Epidermal melanocyte (primary cell): ENCODE data around the gene TOMM22.

ENCODE experiments used
- DNase-seq: peaks from one replicate; pipeline ENCODE4 v3.0.0; 2011; ENCODE audit warnings: low spot score; ENCODE audit not compliant: insufficient read length

Gene TOMM22

DNA sequence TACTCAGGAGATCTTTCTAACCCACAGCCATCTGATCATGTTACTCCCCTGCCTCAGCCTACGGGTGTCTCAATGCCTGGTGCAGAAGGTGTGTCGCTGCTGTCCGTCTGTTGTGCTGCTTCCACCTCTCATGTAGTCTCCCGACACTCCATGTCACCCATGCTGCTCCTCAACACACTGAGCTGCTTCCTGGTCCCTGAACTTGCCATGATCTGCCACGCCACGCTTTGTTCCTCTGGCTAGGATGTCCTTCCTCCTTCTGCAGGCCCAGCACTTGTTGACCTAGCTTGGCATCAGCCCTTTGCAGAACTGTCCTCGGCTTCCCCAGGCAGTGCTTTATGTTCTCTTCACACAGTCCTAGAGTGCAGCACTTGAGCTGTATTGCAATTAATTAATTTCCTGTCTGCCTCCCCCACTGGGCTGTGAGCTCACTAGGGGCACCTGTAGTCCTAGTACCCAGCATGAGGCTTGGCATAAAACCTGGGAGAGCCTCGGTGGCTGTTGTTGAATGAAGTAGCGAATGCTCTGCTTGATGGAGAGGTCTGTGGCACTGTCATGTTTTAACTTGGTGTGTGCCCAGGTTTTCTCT is 33.5 kb downstream of the TOMM22 start:
- no peak for DNase-seq

- no peak for DNase-seq
These were observed 34.1 kb downstream of the TOMM22 start for GRCh38 chr22:38715852-38716251.

DNA sequence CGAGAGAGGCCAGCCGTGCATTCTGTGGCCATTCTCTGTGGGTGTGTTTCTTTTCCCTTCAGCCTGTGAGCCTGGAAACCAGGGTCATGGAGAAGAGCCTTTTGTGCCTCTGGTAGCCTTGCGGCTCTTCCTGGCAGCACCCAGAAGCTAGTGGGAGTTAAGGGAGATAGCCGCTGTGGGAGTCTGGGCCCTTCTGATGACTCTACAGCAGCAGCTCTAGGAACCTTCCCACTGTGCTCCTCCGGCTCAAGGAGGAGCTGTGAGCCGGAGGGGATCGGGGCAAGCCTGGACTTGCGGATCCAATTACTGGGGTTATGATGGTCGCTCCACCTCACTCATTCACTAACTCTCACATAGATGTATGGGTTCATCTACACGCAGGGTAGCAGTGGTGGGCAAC is 34.5 kb downstream of the TOMM22 start:
- DNase-seq: no peak

GRCh38 chr22:38716826-38717225 is 35.1 kb downstream of the TOMM22 start:
- no peak for DNase-seq

DNA sequence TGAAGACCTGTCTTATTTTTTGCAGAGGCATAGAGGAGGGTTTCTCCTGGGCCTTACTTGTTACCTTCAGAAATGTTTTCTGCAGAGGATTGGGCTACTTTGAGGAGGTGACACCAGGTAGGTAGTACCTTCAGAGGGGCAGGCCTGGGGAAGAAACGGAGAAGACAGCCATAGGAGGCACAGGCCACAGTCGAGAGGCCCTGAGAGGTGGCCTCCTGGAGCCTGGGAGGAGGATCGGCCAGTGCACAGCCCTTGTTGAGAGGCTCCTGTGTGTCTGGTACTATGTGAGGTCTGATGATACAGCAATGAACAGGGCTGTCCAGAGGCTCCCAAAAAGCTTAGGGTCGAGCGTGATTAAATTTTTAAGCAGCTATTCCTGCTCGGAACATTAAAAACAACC is 35.5 kb downstream of the TOMM22 start:
- no peak for DNase-seq

DNA sequence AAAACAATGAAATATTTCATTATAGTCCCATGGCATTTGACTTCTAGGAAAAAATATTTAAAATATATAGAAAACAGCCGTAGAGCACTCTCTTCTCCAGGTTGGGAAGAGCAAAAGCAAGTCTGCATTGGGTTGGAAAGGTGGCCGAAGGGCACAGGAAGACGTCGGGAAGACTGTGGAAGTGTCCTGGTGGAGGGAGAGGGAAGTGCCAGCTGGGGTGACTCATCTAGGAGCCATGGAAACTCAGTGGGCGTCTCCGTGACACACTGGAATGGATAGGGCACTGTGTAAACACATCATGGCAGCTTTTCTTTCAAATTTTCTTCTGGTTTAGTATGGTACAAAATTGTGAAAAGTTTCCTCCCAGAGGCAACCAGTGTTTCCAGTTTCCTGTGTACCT is 36.7 kb downstream of the TOMM22 start:
- DNase-seq: peak; percentile 77

DNA sequence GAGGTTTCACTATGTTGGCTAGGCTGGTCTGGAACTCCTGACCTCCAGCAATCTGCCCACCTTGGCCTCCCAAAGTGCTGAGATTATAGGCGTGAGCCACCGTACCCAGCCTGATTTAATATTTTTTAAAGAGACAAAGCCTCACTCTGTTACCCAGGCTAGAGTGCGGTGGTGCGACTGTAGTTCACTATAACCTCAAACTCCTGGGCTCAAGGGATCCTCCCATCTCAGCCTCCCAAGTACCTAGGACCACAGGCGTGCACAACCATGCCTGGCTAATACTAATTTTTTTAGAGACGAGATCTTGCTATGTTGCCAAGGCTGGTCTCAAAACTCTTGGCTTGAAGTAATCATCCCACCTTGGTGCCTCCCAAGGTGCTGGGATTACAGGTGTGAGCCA is 37.4 kb downstream of the TOMM22 start:
- DNase-seq: no peak

DNA sequence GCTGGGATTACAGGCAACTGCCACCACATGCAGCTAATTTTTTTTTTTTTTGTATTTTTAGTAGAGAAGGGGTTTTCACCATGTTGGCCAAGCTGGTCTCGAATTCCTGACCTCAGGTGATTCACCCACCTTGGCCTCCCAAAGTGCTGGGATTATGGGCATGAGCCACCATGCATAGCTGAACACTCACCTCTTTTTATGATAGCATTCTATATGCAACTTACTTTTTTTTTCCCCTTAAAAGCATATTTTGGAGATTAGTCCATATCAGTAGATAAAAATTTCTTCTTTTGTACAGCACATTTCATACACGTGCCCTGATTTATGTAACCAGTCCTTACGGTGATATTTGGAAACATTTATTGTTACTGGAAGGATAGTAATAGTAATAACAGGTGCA is 38.6 kb downstream of the TOMM22 start:
- no peak for DNase-seq

GRCh38 chr22:38721551-38721950 is 39.8 kb downstream of the TOMM22 start:
- DNase-seq: no peak

- no peak for DNase-seq
These were observed 42.4 kb downstream of the TOMM22 start for GRCh38 chr22:38724176-38724575.

DNA sequence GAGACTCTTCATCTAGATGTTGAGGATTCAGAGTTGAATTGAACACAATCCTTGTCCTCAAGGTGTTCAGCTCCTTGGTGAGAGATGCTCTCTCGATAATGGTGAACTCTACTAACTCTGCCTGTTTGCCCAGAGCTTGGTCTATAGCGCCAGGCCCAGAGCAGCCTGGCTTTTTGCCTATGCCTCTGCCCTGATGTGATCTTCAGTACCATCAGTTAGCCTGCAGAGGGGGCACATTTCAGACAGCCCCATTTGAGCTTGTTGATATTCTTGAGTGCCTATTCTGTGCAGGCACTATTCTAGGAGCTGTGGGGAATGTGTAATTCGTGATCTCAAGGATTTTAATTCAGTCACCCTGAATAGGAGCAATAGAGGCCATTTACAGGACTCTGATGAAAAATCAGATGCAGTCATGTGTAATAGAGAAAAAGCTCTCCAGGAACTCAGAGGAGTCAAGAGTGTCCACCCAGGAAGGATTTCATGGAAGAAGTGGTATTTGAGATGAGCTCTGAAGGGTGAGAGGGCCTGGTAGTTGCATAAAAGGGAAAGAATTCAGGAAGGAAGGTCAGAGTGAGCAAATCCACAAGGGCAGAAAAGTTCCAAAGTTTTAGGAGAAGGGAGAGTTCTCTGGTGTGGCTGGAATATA is 43.3 kb downstream of the TOMM22 start:
- no peak for DNase-seq

DNA sequence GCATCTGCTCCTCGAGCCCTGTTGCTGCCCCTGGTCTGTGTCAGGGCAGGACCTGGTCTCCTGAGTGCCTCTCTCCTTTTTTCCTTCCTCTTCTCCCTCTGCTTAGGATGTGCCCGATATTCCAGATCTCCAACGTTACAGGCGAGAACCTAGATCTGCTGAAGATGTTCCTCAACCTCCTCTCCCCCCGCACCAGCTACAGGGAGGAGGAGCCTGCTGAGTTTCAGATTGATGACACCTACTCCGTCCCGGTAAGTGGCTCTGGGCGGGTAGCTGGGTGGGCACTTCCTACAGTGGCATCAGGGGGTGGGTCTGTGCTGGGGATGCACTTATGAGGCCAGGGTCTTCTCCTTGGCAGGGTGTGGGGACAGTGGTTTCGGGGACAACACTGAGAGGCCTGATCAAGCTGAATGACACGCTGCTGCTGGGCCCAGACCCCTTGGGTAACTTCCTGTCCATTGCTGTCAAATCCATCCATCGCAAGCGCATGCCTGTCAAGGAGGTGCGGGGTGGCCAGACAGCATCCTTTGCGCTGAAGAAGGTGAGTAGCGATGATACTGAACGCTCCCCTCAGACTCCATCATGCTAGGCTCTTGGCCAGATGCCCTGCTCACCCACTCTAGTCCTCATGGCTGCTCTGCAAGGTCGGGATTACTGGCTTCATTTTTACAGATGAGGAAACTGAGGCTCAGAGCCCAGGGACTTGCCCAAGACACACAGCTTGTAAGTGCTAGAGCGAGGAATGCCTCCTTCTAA is 44.3 kb downstream of the TOMM22 start:
- no peak for DNase-seq

DNA sequence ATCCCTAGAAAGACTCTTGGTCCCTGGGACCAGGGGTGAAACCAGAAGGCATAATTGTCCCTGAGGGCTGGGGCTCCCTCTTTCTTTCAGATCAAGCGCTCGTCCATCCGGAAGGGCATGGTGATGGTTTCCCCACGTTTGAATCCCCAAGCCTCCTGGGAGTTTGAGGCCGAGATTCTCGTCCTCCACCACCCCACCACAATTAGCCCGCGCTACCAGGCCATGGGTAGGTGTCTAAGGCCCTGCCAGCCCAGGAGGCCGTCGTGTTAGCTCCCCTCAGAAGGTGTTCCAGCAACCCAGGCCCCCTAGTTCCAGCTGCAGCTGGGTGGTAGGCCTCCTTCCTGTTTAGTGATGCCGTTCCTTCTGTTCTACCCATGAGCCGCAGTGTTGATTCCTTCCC is 45.4 kb downstream of the TOMM22 start:
- DNase-seq: no peak

GRCh38 chr22:38727530-38728451 is 46.0 kb downstream of the TOMM22 start:
- no peak for DNase-seq

DNA sequence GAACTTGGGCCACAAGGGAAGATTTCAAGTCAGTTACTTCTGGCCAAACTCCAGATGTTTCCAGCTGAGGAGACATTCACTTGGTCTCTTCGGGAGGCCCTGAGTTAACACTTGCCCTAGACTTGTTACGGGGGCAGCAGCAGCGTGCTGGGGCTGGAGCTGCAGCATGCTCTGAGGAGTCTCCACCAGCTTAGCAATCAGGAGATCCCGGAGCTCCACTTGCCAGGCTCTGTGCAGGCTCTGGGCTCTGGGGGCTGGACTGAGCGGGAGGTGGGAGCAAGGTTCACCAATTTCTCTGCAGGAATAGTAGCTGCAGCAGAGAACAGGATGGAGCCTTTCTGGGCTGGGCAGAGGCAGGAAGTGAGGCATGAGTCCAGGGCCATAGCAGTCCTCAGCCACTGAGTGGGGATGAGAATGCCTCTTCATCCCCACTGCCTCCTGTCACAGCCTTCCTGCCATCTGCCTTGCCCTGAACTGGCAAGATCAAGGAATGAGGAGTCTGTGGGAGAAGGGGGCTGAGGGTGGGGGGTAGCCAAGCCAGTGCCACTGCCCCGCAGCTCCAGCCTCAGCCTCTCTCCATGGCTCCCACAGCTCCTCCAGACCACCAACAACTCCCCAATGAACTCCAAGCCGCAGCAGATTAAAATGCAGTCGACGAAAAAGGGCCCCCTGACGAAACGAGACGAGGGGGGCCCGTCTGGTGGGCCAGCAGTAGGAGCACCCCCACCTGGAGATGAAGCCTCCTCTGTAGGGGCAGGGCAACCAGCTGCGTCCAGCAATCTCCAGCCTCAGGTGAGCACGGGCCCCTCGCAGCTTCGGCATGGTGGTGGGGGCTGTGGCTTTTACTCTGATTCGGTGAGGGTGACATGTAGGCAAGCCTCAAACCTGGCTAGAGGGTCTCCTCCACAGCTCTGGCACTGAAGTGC is 47.4 kb downstream of the TOMM22 start:
- DNase-seq: no peak

DNA sequence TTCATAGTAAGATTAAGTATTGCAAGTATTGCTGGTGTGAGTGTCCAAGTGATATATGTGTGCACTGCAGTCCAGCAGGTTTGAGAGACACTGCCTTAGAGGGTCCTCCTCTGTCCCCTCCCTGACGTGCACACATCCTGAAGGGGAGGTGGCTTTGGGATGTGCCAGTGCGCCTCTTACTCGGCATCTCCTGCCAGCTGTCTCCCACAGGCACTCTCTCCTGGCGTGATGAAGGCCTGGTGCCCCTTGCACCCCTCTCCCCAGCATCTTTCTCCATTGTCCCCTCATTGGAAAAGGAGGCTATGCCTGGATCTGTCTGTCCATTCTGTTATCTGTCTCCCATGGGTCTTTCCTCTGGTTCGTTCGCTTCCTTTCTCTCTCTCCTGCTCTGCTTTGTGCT is 48.2 kb downstream of the TOMM22 start:
- DNase-seq: no peak

DNA sequence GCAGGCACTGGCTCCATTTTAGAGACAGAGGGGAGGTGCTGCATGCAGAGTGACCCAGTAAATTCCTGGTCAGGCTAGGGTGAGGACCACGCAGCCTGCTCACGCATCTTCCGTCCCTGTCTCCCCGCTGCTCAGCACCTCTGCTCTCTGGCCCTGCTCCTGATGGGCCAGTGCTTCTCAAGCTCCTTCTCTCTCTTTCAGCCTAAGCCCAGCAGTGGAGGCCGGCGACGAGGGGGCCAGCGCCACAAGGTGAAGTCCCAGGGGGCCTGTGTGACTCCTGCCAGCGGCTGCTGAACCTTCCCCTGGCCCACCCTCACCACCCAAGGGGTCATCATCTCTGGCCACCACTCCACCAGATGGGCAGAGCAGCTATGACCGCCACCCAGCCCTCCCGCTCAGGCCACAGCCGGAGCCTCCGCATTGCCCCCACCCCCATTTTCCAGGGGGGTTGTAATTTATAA is 48.7 kb downstream of the TOMM22 start:
- DNase-seq: no peak

DNA sequence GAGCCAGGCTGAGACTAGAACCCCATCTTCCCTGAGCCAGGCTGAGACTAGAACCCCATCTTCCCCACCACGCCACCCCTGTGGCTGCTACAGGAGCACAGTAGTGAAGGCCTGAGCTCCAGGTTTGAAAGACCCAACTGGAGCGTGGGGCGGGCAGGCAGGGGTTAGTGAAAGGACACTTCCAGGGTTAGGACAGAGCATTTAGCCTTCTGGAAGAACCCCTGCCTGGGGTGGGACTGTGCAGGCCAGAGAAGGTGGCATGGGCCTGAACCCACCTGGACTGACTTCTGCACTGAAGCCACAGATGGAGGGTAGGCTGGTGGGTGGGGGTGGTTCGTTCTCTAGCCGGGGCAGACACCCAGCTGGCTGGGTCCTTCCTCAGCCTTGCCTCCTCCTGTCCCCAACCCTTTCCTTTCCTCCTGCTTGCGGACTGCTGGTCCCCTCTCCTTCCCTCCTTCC is 50.0 kb downstream of the TOMM22 start:
- no peak for DNase-seq

DNA sequence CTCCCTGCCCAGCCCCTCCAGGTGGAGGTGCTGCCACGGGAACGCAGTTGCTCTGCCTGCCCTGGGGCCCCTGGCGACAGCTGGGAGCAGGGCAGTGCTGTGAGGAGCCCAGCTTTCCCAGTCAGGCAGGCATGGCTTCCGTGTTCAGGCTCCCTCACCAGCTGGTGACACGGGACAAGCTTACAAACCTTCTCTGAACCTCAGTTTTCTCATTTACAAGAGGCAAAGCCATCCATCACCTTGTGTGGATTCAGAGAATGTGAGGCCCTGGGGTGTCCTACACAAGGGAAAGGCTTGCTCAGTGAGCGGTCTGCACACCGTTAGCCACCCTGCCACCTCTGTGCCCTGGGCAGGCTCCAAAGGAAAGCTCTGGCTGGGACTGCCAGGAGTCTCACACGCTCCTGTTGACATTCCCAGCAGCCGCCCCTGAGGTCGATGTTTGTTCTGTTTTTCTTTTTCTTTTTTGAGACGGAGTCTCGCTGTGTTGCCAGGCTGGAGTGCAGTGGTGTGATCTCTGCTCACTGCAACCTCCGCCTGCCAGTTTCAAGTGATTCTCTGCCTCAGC is 50.6 kb downstream of the TOMM22 start:
- no peak for DNase-seq

DNA sequence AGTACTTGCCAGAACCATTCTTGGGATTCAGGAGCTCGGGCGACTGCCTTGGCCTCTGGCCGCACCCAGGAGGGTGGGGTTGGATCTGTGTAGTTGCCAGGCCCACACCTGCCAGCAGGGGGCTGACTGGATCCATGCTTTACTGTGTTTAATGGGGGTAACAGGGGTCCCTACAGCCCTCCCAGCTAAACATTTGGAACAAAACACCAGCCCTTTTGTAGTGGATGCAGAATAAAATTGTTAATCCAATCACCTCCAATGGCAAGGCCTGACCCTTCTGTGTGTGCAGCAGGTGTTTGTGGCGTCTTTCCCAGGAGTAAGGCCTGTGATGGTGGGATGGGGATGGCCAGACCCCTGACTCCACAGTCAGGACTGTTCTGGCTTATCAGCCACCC is 51.6 kb downstream of the TOMM22 start:
- DNase-seq: no peak
